Activated CD4-positive, alpha-beta memory T cell treated with anti-CD3 and anti-CD28 coated beads, Interleukin-2, amount 10 ng/mL, durations not matched to agents 7 days and 5 days (primary cell): Measurements from ENCODE around the gene RNF31. TPM values are rescaled to one million over a fixed set of nuclear protein-coding genes. Genes with fewer than 3 reads are reported as not detected.
A peak's percentile ranks its signal among the peaks of the same experiment; 100 is the strongest.

Experiments used
- CTCF ChIA-PET: fragments of 350-600 bp; sonication (Branson Sonifier 250); formaldehyde crosslinking; loops from one replicate; lab custom pipeline; 2021; ENCODE audit warnings: antibody characterized with exemption, inconsistent platforms; lab: Charles Lee
- POLR2A ChIA-PET: fragments of 350-600 bp; sonication (Branson Sonifier 250); formaldehyde crosslinking; loops from one replicate; lab custom pipeline; 2021; ENCODE audit warnings: antibody characterized with exemption; lab: Charles Lee
- DNase-seq: peaks from one replicate; pipeline ENCODE4 v3.0.0-alpha.2; 2020
- H3K27ac Mint-ChIP-seq: one replicate; pipeline ENCODE4 v1.8.0; 2021; ENCODE audit warnings: mild to moderate bottlenecking, mixed read lengths
- H3K27me3 Mint-ChIP-seq: one replicate; pipeline ENCODE4 v1.8.0; 2021; ENCODE audit warnings: mixed read lengths
- H3K36me3 Mint-ChIP-seq: one replicate; pipeline ENCODE4 v1.8.0; 2021; ENCODE audit warnings: low read depth, mixed read lengths
- H3K4me1 Mint-ChIP-seq: one replicate; pipeline ENCODE4 v1.8.0; 2021; ENCODE audit warnings: mixed read lengths
- H3K4me3 Mint-ChIP-seq: one replicate; pipeline ENCODE4 v1.8.0; 2021; ENCODE audit warnings: mild to moderate bottlenecking, mixed read lengths
- H3K9me3 Mint-ChIP-seq: one replicate; pipeline ENCODE4 v1.8.0; 2021; ENCODE audit warnings: mixed read lengths
- total RNA-seq, 2 experiments: library from RNA; stranded (reverse); gene quantifications; one replicate each; pipeline ENCODE4 v1.2.3, GENCODE V29; 2021

Gene RNF31
- total RNA-seq, 2 experiments from 2014 or later, result 122 to 129 TPM

- DNase-seq, result no peak
- Mint-ChIP-seq H3K4me1 (peaks cover 20% of the 10 kb centered on the region), H3K27me3 (no peaks in the 10 kb centered on the region), H3K9me3 (no peaks in the 10 kb centered on the region), H3K27ac (no peak overlapping the region), H3K36me3 (peaks cover 71% of the 10 kb centered on the region), H3K4me3 (no peak overlapping the region)
- ChIA-PET CTCF (no interaction called here), POLR2A (interaction anchor here (1.2 to 12.4 kb wide), 2 partner anchors 18 to 40 kb away, joined by 3 to 448 read pairs; partner anchors contain the start of genes EMC9, FITM1, IRF9 and PSME1)
Measured at GRCh38 chr14:24121210-24121609, 26.1 kb upstream of the RNF31 start.

GRCh38 chr14:24122416-24122815 is 24.9 kb upstream of the RNF31 start:
- no peak overlapping the region for H3K27ac Mint-ChIP-seq
- no peaks in the 10 kb centered on the region for H3K27me3 Mint-ChIP-seq
- H3K4me1 Mint-ChIP-seq, result peaks cover 10% of the 10 kb centered on the region
- H3K4me3 Mint-ChIP-seq, result no peak overlapping the region
- no peaks in the 10 kb centered on the region for H3K9me3 Mint-ChIP-seq
- ChIA-PET CTCF (interaction anchor here (1.2 kb wide), 1 partner anchor 39 kb away, joined by 4 read pairs; the partner anchor contains the start of gene IRF9), POLR2A (interaction anchor here (1.2 to 12.4 kb wide), 3 partner anchors 8 to 39 kb away, joined by 3 to 448 read pairs (median 44); partner anchors contain the start of genes DCAF11, EMC9, FITM1 and IRF9)
- no peak for DNase-seq
- H3K36me3 Mint-ChIP-seq, result peaks cover 61% of the 10 kb centered on the region

DNA sequence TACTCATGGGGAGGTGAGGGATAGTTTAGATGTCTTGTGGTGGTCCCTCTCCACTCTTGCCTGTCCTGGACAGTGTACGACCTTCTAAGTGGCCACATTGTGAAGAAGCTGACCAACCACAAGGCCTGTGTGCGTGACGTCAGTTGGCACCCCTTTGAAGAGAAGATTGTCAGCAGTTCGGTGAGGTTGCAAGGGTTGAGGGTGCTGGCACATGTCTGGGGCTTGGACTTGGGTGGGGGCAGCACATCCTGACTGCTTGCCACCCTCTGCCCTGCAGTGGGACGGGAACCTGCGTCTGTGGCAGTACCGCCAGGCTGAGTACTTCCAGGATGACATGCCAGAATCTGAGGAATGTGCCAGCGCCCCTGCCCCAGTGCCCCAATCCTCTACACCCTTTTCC is 24.4 kb upstream of the RNF31 start:
- Mint-ChIP-seq H3K27me3 (no peaks in the 10 kb centered on the region), H3K36me3 (peaks cover 56% of the 10 kb centered on the region), H3K4me3 (no peak overlapping the region), H3K27ac (no peak overlapping the region), H3K4me1 (peaks cover 5% of the 10 kb centered on the region), H3K9me3 (no peaks in the 10 kb centered on the region)
- no peak for DNase-seq
- POLR2A ChIA-PET, result interaction anchor here (6.2 to 12.4 kb wide), 2 partner anchors 8 to 16 kb away, joined by 44 to 448 read pairs; partner anchors contain the start of genes DCAF11, EMC9, FITM1 and NRL
- CTCF ChIA-PET, result interaction anchor here (1.2 kb wide), 1 partner anchor 38 kb away, joined by 4 read pairs; the partner anchor contains the start of gene IRF9

DNA sequence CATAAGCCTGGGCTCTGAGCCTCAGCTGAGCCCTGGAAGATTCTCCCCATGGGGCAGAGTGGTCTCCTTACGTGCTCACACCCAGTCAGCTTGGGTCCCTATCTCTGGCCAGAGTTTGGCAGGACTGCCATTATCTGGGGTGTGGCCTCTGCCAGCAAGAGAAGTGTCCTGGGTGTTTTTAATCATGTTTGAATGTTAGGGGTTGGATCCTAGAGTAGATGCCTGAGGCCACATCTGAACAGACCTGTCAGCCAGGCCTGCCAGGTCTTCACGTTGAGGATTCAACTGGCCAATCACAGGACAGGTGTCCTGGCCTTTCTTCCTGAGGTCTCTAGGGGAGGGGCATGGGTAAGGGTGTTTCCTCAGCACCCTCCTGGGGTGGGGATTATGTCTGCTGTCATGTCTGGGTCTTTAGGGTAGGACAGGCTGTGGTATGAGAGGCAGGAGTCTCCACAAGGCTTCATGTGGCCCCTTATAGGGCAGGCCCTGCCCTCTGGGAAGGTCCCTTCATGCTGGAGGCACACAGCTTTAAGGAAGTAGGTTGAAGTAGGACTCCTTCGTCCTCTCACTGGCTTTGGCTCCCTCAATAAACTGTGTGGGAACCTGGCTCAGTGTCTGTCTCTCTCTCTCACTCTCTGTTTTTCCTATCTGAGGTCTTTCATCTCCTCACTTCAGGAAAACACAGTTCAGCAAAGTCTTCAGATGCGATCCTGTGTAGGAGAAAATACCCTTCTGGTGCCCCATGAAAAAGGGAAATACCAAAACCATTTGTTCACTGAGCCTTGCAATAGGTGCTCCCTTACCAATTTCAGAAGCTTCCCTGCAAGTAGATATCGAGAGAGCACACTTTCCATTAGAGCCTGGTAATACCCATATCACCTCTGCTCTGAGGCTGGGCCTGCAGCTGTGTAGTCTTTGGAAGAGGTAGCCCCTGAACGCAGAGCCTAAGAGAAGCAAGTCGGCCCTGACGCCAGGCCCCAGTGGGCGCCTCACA is 23.6 kb upstream of the RNF31 start:
- no peak overlapping the region for H3K4me3 Mint-ChIP-seq
- no peaks in the 10 kb centered on the region for H3K27me3 Mint-ChIP-seq
- ChIA-PET POLR2A (interaction anchor here (4.7 to 12.4 kb wide), 3 partner anchors 9 to 37 kb away, joined by 15 to 448 read pairs (median 44); partner anchors contain the start of genes DCAF11, EMC9, FITM1 and IRF9), CTCF (interaction anchor here (1.1 to 1.5 kb wide), 3 partner anchors 9 to 15 kb away, joined by 3 to 5 read pairs (median 4); partner anchors contain the start of genes DCAF11, NRL and PSME1)
- no peak overlapping the region for H3K27ac Mint-ChIP-seq
- H3K9me3 Mint-ChIP-seq, result no peaks in the 10 kb centered on the region
- H3K36me3 Mint-ChIP-seq, result peaks cover 48% of the 10 kb centered on the region
- DNase-seq, result no peak
- H3K4me1 Mint-ChIP-seq, result no peaks in the 10 kb centered on the region

DNA sequence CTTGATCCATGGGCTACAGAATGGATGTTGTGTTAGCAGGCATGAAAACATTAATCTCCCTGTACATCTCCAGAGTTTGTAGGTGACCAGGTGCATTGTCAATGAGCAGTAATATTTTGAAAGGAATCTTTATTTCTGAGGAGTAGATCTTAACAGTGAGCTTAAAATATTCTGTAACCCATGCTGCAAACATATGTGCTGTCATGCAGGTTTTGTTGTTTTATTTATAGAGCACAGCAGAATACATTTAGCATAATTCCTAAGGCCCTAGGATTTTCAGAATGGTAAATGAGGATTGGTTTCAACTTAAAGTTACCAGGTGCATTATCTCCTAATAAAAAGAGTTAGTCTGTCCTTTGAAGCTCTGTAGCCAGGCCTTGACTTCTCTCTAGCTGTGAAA is 20.4 kb upstream of the RNF31 start:
- H3K27ac Mint-ChIP-seq, result no peak overlapping the region
- POLR2A ChIA-PET, result interaction anchor here (1.2 to 6.2 kb wide), 6 partner anchors 9 to 34 kb away, joined by 3 to 44 read pairs (median 14); partner anchors contain the start of genes DCAF11, EMC9, IRF9 and NRL

DNA sequence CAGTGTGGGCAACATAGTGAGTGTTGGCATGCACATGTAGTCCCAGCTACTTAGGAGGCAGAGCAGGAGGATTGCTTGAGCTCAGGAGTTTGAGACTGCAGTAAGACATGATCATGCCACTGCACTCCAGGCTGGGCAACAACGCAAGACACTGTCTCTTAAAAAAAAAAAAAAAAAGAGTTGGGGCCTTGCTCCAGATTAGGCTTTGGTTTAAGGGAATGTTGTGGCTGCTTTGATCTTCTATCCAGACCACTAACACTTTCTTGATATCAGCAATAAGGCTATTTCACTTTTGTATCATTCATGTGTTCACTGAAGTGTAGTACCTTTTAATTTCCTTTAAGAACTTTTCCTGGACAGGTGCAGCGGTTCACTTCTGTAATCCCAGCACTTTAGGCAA is 19.6 kb upstream of the RNF31 start:
- Mint-ChIP-seq H3K27me3 (no peaks in the 10 kb centered on the region), H3K27ac (no peak overlapping the region), H3K9me3 (no peaks in the 10 kb centered on the region), H3K36me3 (peaks cover 23% of the 10 kb centered on the region), H3K4me3 (no peak overlapping the region), H3K4me1 (peaks cover 7% of the 10 kb centered on the region)
- no peak for DNase-seq
- ChIA-PET CTCF (interaction anchor here (0.9 to 1.9 kb wide), 2 partner anchors 8 to 12 kb away, joined by 3 to 5 read pairs; partner anchors contain the start of gene PSME1), POLR2A (interaction anchor here (2.5 to 6.2 kb wide), 4 partner anchors 10 to 34 kb away, joined by 14 to 44 read pairs (median 15); partner anchors contain the start of genes DCAF11, EMC9, IRF9 and NRL)

More for the DNA sequence above, 20.4 kb upstream of the RNF31 start:
- H3K4me3 Mint-ChIP-seq, result no peak overlapping the region
- peaks cover 2% of the 10 kb centered on the region for H3K4me1 Mint-ChIP-seq
- no peaks in the 10 kb centered on the region for H3K27me3 Mint-ChIP-seq
- H3K9me3 Mint-ChIP-seq, result no peaks in the 10 kb centered on the region
- DNase-seq, result no peak
- CTCF ChIA-PET, result interaction anchor here (0.7 to 1.9 kb wide), 5 partner anchors 9 to 145 kb away, joined by 3 to 6 read pairs (median 5); partner anchors contain the start of genes DCAF11, NRL and PSME1
- H3K36me3 Mint-ChIP-seq, result peaks cover 23% of the 10 kb centered on the region

- Mint-ChIP-seq H3K4me3 (no peak overlapping the region), H3K36me3 (peaks cover 8% of the 10 kb centered on the region), H3K27ac (no peak overlapping the region), H3K9me3 (no peaks in the 10 kb centered on the region), H3K4me1 (peaks cover 12% of the 10 kb centered on the region), H3K27me3 (no peaks in the 10 kb centered on the region)
- no peak for DNase-seq
- ChIA-PET POLR2A (interaction anchor here (0.8 to 21.4 kb wide), 4 partner anchors 10 to 36 kb away, joined by 3 to 448 read pairs (median 4); partner anchors contain the start of genes DCAF11, IRF9, NRL and PCK2), CTCF (no interaction called here)
Measured at GRCh38 chr14:24129410-24129998, 17.8 kb upstream of the RNF31 start.

DNA sequence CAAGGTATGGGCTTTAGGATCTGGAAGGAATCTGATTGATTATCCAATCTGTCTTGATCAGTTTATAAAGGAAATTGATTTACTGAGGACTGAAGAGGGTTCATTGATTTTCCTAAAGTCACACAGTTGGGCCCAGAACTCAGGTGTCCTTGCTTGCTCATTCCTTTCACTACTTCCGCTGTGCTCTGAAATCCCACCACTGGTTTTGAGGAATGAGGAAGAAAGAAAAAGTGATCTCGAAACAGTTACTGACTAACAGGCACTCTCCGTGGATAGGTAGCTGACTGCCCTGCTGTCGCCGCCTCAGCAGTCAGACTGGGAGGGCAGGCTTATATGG is 16.9 kb upstream of the RNF31 start, which contains the start of gene FITM1:
Gene FITM1 (plus strand): TSS at position 280 of the 337 bp plus-strand sequence. CDS start 905 bp downstream, outside the sequence.
- Mint-ChIP-seq H3K4me3 (no peak within 1 kb of the TSS), H3K27me3 (no peaks in the 10 kb centered on the region), H3K36me3 (peaks cover 5% of the 10 kb centered on the region), H3K4me1 (peaks cover 17% of the 10 kb centered on the region), H3K9me3 (no peaks in the 10 kb centered on the region), H3K27ac (no peak within 1 kb of the TSS)
- ChIA-PET POLR2A (interaction anchor here (0.8 to 21.4 kb wide), 3 partner anchors 10 to 31 kb away, joined by 3 to 448 read pairs (median 4); partner anchors contain the start of genes DCAF11, IRF9 and NRL), CTCF (no interaction called here)
- no peak for DNase-seq

DNA sequence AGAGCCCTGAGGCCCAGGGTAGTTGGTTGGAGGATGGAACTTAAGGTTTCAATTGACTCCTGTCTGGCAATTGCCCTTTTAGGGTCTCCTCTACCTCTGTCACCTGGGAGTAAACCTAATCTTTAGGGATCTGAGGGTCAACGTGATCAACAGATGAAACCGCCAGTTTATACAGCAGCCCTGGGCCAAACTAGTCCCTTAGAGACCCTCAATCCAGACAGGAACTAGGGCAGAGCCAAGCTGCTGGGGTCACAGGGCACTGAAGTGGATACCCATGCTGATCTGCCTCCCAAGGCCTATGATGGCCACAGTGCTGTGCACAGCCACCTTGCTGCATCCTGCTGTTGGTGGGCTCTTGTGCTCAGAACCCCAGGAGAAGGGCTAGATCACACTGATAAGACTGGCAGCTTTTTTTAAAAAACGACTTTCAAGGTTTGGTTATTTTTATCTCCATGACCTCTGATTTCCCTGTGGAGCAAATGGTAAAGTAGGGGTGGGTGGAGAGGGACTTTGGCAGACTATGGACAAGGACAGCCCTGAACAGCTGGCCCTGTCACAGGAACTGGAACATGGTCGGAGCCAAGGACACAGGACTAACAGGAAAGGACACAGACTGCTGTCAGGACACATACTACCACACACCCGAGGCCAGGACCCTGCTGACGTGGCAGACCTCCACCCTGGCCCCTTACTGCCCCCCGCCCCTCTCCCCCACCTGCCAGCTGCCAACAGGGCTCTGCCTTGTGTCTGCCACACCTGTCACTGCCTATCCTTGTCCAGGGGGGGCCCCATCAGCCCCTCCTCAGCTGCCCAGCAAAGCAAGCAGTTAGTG is 16.4 kb upstream of the RNF31 start:
- Mint-ChIP-seq H3K27ac (no peak overlapping the region), H3K27me3 (no peaks in the 10 kb centered on the region), H3K4me1 (peaks cover 19% of the 10 kb centered on the region), H3K36me3 (peaks cover 5% of the 10 kb centered on the region), H3K4me3 (no peak overlapping the region), H3K9me3 (no peaks in the 10 kb centered on the region)
- ChIA-PET CTCF (no interaction called here), POLR2A (interaction anchor here (0.8 to 21.4 kb wide), 4 partner anchors 10 to 73 kb away, joined by 3 to 448 read pairs (median 4); partner anchors contain the start of genes DCAF11, IRF9 and NRL)
- DNase-seq, result no peak

GRCh38 chr14:24131549-24131966 is 15.7 kb upstream of the RNF31 start:
- Mint-ChIP-seq H3K36me3 (peaks cover 5% of the 10 kb centered on the region), H3K27me3 (no peaks in the 10 kb centered on the region), H3K4me1 (peaks cover 19% of the 10 kb centered on the region), H3K27ac (no peak overlapping the region), H3K9me3 (no peaks in the 10 kb centered on the region), H3K4me3 (no peak overlapping the region)
- DNase-seq, result no peak
- ChIA-PET POLR2A (interaction anchor here (1.3 to 21.4 kb wide), 5 partner anchors 9 to 73 kb away, joined by 3 to 448 read pairs (median 5); partner anchors contain the start of genes DCAF11, EMC9, IRF9 and NRL), CTCF (interaction anchor here (1.4 kb wide), 1 partner anchor 30 kb away, joined by 5 read pairs; the partner anchor contains the start of gene IRF9)

DNA sequence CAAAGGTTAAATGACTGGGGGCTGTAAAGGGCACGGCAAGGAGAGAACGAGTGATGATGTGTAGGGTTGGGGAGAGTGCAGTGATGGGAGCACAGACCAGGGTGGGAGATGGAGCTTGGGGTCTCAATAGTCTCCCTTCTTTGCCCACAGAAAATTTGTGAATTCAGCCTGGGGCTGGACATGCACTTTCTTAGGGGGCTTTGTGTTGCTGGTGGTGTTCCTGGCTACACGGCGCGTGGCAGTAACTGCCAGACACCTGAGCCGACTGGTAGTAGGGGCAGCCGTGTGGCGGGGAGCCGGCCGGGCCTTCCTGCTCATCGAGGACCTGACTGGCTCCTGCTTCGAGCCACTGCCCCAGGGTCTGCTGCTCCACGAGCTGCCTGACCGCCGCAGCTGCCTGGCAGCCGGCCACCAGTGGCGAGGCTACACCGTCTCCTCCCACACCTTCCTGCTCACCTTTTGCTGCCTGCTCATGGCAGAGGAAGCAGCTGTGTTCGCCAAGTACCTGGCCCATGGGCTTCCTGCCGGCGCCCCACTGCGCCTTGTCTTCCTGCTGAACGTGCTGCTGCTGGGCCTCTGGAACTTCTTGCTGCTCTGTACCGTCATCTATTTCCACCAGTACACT is 15.1 kb upstream of the RNF31 start:
- Mint-ChIP-seq H3K4me1 (peaks cover 24% of the 10 kb centered on the region), H3K27ac (peak overlapping the region; percentile 4), H3K27me3 (no peaks in the 10 kb centered on the region), H3K36me3 (peaks cover 10% of the 10 kb centered on the region), H3K4me3 (no peak overlapping the region), H3K9me3 (no peaks in the 10 kb centered on the region)
- DNase-seq, result no peak
- CTCF ChIA-PET, result interaction anchor here (1.1 to 1.4 kb wide), 2 partner anchors 17 to 29 kb away, joined by 3 to 5 read pairs; partner anchors contain the start of genes DCAF11, IRF9 and NRL
- POLR2A ChIA-PET, result interaction anchor here (0.6 to 21.4 kb wide), 8 partner anchors 9 to 298 kb away, joined by 3 to 448 read pairs (median 4); partner anchors contain the start of genes CHMP4A, DCAF11, EMC9 and IPO4
